Stomach (tissue), 4 donors: ENCODE results near the gene KHDRBS2.

Experiments
- POLR2A ChIP-seq, 4 donors: fragments of 450-650 bp; IDR thresholded peaks; one replicate each; pipeline ENCODE4 v1.6.1; 2016; ENCODE audit warnings: antibody characterized with exemption in 4 of 4, control low read depth in 2 of 4, mild to moderate bottlenecking in 1 of 4, moderate library complexity in 1 of 4
- TF ChIP-seq, protein P1 (sequence below), 7 experiments: fragments of 450-650 bp in 4 of 7; fragments of 200-600 bp in 3 of 7; sonication (generic) in 3 of 7; IDR thresholded peaks; one replicate each; pipeline ENCODE4 v1.5.1; 2016 to 2019; ENCODE audit warnings: antibody characterized with exemption in 7 of 7, control low read depth in 2 of 7, mild to moderate bottlenecking in 1 of 7

DNA sequence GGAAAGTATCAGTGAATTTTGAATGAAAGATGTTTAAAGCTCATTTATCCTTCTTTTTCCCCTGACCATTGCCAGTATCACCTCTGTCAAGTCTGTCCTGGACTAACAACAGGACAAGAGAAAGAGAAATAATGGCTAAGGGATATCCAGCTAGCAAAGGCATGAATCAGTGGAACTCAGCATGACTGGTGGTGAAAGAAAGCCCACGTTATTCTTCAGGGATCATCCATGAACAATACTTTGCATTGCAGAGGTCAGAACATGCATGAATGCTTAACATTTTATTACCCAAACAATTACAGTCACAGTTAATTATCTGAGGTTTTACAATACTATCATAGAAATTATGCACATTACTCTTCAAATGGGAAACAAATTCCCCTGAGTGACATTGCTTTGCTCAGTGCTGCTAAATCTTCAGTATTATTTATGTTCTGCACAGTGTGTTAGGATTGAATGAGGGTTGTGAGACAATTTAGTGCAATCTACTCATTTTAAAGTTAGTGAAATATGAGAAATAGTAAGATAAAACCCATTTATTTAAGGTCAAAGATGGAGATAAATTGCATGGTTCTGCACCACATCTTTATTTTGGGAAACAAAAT is 350.7 kb downstream of the KHDRBS2 start:
- TF ChIP-seq, protein P1, sequence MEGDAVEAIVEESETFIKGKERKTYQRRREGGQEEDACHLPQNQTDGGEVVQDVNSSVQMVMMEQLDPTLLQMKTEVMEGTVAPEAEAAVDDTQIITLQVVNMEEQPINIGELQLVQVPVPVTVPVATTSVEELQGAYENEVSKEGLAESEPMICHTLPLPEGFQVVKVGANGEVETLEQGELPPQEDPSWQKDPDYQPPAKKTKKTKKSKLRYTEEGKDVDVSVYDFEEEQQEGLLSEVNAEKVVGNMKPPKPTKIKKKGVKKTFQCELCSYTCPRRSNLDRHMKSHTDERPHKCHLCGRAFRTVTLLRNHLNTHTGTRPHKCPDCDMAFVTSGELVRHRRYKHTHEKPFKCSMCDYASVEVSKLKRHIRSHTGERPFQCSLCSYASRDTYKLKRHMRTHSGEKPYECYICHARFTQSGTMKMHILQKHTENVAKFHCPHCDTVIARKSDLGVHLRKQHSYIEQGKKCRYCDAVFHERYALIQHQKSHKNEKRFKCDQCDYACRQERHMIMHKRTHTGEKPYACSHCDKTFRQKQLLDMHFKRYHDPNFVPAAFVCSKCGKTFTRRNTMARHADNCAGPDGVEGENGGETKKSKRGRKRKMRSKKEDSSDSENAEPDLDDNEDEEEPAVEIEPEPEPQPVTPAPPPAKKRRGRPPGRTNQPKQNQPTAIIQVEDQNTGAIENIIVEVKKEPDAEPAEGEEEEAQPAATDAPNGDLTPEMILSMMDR (IDR thresholded peaks at IDR 0.05), result no peak
- TF ChIP-seq POLR2A (IDR thresholded peaks at IDR 0.05), result no peak
